GM12801 (cell line): ENCODE data around the gene ITM2C.

ENCODE experiments used
- TF ChIP-seq, protein P1 (sequence below): IDR thresholded peaks from one replicate; pipeline ENCODE4 v1.5.1; 2011; ENCODE audit warnings: control low read depth; ENCODE audit not compliant: insufficient read length; ENCODE audit errors: extremely low read depth

Gene ITM2C

DNA sequence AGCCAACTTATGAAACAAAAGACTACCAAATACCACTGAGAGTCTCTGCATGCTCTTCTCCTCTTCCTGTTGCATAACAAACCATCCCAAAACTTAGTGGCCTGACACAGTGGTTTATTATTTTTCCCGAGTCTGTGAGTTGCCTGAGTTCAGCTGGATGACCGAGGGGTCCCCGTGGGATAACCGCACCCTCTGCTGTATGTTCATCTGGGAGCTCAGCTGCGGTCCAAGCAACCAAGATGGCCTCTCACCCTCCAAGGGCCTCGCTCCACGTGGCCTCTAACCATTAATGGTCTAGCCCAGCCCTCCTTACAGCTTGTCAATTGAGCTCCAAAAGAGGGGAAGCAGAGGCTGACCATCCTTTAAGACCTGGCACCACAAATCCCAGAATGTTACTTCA is 17.1 kb downstream of the ITM2C start:
- TF ChIP-seq, protein P1, sequence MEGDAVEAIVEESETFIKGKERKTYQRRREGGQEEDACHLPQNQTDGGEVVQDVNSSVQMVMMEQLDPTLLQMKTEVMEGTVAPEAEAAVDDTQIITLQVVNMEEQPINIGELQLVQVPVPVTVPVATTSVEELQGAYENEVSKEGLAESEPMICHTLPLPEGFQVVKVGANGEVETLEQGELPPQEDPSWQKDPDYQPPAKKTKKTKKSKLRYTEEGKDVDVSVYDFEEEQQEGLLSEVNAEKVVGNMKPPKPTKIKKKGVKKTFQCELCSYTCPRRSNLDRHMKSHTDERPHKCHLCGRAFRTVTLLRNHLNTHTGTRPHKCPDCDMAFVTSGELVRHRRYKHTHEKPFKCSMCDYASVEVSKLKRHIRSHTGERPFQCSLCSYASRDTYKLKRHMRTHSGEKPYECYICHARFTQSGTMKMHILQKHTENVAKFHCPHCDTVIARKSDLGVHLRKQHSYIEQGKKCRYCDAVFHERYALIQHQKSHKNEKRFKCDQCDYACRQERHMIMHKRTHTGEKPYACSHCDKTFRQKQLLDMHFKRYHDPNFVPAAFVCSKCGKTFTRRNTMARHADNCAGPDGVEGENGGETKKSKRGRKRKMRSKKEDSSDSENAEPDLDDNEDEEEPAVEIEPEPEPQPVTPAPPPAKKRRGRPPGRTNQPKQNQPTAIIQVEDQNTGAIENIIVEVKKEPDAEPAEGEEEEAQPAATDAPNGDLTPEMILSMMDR: no peak

DNA sequence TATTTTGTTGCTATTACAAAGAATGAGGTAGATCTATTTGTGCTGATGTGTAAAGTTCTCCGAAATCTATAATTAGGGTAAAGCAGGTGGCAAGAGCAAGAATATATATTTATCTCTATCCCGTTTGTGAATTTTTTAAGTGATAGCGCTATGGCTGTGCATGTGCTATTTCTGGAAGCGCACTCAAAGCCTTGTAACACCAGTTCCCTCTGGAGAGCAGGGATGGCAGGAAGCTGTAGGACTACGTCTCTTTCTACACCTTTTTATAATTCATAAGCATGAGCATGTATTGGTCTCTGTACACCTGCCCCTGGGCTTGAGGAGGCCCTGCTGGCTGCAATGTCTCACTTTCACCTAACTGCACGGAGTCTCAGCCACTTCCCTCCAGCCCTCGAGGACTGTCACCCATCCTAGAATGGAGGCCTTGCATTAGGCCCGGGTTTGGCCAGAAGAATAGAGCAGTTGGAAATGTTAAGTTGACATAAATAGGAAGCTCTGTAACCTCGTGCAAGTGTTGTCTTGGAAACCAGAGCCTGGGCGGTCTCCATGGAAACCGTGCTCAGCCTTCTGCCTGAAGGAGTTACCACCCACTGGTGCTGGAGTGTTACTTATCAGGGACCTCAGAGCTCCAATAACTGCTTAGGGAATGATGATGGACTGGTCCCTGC is 20.9 kb downstream of the ITM2C start:
- TF ChIP-seq, protein P1: no peak

DNA sequence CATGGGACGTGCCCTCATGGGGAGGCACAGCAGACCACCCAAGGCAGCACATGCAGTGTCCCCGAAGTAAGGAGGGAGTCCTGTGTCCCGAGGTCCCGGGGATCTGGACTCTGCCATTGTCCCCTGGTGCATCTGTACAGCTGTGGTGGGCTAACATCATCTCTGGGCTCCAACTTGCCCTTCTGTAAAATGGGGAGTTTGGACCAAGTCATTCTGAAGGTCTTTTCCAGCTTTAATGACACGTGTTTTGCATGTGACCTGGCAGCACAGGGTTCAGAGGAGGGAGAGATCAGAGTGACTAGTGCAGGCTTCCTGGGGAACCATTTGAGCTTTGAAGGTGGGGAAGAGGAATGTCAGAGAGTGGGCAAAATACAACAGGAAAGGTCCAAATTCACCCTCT is 21.5 kb downstream of the ITM2C start:
- TF ChIP-seq, protein P1: no peak

DNA sequence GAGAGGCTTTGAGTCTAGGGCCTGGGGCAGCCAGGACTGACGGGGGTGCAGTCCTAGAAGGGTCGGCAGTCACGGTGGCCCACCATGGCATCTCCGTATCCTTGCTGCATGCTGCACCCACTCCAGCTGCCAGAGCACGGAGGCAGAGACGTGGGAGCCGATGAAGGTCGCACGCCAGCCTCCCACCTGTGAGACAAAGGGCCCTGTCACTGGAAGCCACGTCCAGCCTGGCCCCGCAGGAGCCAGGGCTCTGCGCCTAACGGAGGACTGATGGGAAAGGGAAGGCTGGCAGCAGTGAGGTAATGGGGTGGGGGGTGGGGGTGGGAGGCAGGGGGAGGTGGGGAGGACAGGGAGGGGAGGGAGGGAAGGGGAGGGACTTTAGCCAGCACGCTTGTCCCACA is 21.9 kb downstream of the ITM2C start:
- TF ChIP-seq, protein P1: no peak

DNA sequence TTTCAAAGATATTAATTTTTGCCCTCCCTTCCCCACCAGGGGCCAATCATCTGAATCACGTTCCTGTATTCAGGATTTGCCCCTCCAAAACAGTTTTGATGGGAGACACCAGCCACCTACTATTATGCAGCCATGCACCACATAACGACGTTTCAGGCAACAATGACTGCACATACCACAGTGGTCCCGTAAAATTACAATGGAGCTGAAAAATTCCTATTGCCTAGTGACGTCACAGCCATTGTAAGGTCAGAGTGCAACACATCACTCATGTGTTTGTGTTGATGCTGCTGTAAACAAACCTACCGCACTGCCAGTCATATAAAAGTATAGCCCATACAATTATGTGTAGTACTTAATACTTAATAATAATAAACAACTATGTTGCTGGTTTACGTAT is 22.6 kb downstream of the ITM2C start:
- TF ChIP-seq, protein P1: no peak

DNA sequence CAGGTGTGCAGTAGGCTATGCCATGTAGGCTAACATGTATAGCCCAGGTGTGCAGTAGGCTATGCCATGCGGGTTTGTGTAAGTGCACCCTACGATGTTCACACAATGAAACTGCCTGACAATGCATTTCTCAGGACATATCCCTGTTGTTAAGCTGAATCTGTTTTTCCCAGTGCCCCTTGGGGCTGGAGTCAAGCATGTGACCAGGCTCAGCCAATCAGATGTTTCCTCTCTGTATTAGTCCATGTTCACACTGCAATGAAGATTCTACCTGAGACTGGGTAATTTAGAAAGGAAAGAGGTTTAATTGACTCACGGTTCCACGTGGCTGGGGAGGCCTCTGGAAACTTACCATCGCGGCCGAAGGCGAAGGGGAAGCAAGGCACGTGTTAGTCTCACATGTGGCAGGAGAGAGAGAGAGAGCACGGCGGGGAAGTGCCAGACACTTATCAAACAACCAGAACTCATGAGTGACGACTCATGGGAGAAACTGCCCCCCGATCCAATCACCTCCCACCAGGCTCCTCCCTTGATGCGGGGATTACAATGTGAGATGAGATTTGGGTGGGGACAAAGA is 24.2 kb downstream of the ITM2C start:
- TF ChIP-seq, protein P1: no peak

DNA sequence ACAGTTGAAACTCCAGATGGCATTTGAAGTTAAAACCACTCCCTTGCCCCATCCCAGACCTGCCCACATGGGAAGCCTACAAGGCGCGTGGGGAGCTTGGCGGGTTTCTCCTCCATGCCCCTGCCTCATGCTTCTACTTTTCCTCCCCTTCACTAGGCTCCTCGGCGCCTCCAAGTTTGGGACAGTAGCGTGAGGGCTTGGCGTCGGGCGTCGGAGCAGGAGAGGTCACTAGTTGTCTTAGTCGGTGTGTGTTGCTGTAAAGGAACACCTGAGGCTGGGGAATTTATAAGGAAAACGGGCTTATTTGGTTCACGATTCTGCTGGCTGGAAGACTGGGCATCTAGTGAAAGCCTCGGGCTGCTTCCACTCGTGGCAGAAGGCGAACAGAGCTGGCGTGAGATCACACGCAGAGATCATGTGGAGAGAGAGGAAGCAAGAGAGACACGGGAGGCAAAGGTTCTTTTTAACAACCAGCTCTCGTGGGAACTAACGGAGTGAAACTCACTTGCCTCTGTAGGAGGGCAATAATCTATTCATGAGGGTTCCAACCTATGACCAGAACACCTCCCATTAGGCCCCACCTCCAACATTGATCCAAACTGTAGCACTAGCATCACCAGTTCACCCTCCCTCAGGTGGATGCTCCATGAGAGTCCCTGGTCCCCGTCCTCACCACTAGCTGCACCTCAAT is 25.3 kb downstream of the ITM2C start:
- TF ChIP-seq, protein P1: no peak
